Lower leg skin (tissue), 3 donors: Measurements from ENCODE around the gene SIGLEC1.

Source experiments
- POLR2A ChIP-seq, 2 donors: fragments of 450-650 bp; IDR thresholded peaks; one replicate each; pipeline ENCODE4 v1.6.1; 2016 to 2017; ENCODE audit warnings: antibody characterized with exemption in 2 of 2, mild to moderate bottlenecking in 1 of 2, moderate library complexity in 1 of 2
- TF ChIP-seq, protein P1 (sequence below), 3 donors: fragments of 450-650 bp; IDR thresholded peaks; one replicate each; pipeline ENCODE4 v1.5.1; 2016; ENCODE audit warnings: antibody characterized with exemption in 3 of 3, mild to moderate bottlenecking in 3 of 3, moderate library complexity in 2 of 3

DNA sequence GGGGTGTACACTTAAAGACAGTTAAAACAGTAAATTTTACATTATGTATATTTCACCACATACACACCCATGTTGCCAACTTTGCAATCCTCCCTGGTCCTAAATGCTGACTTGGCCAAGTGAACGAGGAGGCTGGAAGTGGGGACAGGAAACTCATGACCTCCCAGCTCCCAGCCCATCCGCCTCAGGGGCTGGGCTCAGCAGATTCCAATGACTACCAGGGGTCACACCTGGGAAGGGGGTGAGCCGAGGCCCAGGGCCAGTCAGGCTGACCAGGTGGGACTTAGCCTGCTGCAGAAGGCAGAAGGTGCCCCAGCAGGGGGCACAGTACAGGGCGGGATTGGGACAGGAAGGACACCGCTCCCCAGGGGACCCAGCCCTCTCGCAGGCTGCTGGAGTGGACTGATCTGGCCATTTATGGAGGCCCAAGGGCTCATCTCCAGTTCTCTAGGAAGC, 2.4 kb downstream of the SIGLEC1 start:
- TF ChIP-seq, protein P1, sequence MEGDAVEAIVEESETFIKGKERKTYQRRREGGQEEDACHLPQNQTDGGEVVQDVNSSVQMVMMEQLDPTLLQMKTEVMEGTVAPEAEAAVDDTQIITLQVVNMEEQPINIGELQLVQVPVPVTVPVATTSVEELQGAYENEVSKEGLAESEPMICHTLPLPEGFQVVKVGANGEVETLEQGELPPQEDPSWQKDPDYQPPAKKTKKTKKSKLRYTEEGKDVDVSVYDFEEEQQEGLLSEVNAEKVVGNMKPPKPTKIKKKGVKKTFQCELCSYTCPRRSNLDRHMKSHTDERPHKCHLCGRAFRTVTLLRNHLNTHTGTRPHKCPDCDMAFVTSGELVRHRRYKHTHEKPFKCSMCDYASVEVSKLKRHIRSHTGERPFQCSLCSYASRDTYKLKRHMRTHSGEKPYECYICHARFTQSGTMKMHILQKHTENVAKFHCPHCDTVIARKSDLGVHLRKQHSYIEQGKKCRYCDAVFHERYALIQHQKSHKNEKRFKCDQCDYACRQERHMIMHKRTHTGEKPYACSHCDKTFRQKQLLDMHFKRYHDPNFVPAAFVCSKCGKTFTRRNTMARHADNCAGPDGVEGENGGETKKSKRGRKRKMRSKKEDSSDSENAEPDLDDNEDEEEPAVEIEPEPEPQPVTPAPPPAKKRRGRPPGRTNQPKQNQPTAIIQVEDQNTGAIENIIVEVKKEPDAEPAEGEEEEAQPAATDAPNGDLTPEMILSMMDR (IDR thresholded peaks at IDR 0.05), result no peak
- no peak for TF ChIP-seq POLR2A (IDR thresholded peaks at IDR 0.05)
